Spinal cord (tissue), 10 donors: ENCODE measurements around the gene PRRG3. TPM values are rescaled to one million over a fixed set of nuclear protein-coding genes. Genes with fewer than 3 reads are reported as not detected.

Source experiments
- DNase-seq, 6 donors: peaks; one replicate each; pipeline versions ENCODE4 v3.0.0 to v3.0.0-alpha.2; 2013 to 2015; ENCODE audit warnings: low spot score in 6 of 6, low read depth in 4 of 6
- H3K27ac ChIP-seq: one replicate; pipeline ENCODE4 v1.5.1; 2013; ENCODE audit warnings: low read depth, low read length, control low read depth
- H3K27me3 ChIP-seq: one replicate; pipeline ENCODE4 v1.6.1; 2013; ENCODE audit warnings: low read length; ENCODE audit not compliant: control insufficient read depth, insufficient read depth
- H3K36me3 ChIP-seq: one replicate; pipeline ENCODE4 v1.6.1; 2013; ENCODE audit warnings: low read length; ENCODE audit not compliant: control insufficient read depth, insufficient read depth
- H3K4me1 ChIP-seq: one replicate; pipeline ENCODE4 v1.6.1; 2013; ENCODE audit warnings: low read length; ENCODE audit not compliant: control insufficient read depth, insufficient read depth
- H3K4me3 ChIP-seq: one replicate; pipeline ENCODE4 v1.5.1; 2013; ENCODE audit warnings: low read depth, low read length, control low read depth
- H3K9me3 ChIP-seq: one replicate; pipeline ENCODE4 v1.6.1; 2013; ENCODE audit warnings: low read length; ENCODE audit not compliant: control insufficient read depth, insufficient read depth
- WGBS: methylation state at CpG from one replicate; pipeline ENCODE4 v1.1.5; 2013; ENCODE audit warnings: missing lambda C conversion rate; ENCODE audit not compliant: insufficient coverage; 5-methylcytosine and 5-hydroxymethylcytosine counted together
- polyA plus RNA-seq, 2 donors: library from polyadenylated mRNA; unstranded; fragments of 120-200 nt; gene quantifications; one replicate each; pipeline ENCODE4 v1.2.1, GENCODE V29; 2013; ENCODE audit not compliant: insufficient read length in 2 of 2
- total RNA-seq, 2 donors: library from RNA; depleted of rRNA in 1 of 2; stranded (reverse); fragments of 120-200 nt in 1 of 2; fragments of >200 nt in 1 of 2; gene quantifications; one replicate each; pipeline versions ENCODE4 v1.2.3 to v1.2.4, GENCODE V29; 2013 to 2014
- donor health status: healthy.

The PRRG3 gene
- total and polyA plus RNA-seq, 4 donors, result 4.4 to 16.0 (median 9.0) TPM

DNA sequence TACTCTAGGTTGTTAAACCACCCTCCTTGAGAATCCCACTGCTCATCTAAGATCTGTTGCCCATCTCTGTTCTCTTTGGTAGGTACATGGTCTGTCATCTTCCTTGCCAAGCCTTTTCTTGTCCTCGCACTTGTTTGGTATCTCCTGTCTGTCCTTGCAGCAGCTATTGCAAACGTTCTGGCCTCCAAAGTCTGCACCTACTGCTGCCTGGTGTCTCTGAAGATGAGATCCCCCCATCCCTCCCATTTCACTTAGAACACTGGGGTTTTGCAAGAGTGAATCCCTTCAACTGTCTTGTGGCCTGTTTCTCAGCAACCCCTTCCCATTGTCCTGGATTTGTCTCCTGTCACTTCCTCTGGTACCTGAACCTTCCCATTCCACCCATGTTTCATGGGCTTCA is 40.0 kb downstream of the PRRG3 start:
- no peaks in the 10 kb centered on the region for H3K4me1 ChIP-seq
- H3K27ac ChIP-seq, result no peak overlapping the region
- H3K9me3 ChIP-seq, result no peaks in the 10 kb centered on the region
- no peaks in the 10 kb centered on the region for H3K36me3 ChIP-seq
- no peaks in the 10 kb centered on the region for H3K27me3 ChIP-seq
- 52% methylated on average over 2 of the region's 2 CpGs for WGBS
- H3K4me3 ChIP-seq, result no peak overlapping the region
- no peak for DNase-seq

DNA sequence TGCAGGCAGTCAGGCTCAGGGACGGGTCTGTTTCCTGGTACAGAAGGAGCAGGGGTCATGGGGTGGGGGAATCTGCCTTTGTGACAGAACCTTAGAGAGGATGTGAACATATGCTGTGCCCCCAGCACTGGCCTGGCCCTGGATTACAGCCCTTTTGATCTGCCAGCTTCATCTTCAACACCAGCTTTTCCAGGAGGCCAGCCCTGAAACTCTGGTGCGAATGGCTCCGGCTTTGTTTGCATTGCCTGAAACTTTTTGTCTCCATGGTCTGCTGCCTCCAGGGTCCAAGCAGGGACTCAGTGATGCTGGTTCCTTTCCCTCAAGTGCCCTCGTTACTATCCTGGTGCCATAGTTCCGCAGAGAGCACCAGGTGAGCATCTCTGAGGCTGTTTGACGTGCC is 41.4 kb downstream of the PRRG3 start:
- no peak for DNase-seq
- Histone ChIP-seq H3K36me3 (no peaks in the 10 kb centered on the region), H3K9me3 (no peaks in the 10 kb centered on the region), H3K4me1 (no peaks in the 10 kb centered on the region), H3K27ac (no peak overlapping the region), H3K4me3 (no peak overlapping the region), H3K27me3 (no peaks in the 10 kb centered on the region)
- WGBS, result 60% methylated on average over 6 of the region's 6 CpGs

DNA sequence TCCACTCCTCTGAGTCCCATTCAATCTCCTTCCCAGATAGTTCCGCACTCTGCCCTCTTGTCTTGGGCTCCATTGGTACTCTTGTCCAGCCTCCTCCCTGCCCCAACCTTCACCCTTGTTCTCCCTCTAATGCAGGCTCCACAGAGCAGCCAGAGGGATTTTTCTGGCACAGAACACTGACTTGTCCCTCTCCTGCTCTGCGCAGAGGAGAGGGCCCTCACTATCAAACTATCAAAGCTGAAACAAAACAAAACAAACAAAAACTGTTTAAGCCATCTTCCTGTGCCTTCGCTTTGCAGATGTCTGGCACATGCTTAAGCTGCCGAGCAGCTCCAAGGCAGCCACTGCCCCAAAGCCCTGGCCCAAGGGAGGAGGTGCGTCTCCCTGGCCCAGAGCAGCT is 42.2 kb downstream of the PRRG3 start:
- 61% methylated on average over 4 of the region's 5 CpGs for WGBS
- no peak for DNase-seq

DNA sequence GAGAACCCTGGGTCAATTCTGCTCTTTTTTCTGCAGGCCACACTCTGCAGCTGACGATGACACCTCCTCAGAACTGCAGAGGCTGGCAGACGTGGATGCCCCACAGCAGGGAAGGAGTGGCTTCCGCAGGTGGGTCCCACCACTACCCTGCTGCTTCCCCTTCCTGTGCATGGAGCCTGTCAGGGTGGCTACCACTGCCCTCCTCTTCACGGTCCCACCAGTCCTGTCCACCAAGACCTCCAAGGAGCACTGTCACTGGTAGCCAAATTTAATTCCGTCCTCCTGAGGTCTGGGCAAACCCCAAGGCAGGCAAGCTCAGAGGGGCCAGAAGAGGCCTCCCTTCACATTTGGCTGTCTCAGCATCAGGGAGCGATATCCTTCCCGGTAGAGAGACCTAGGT is 43.5 kb downstream of the PRRG3 start:
- Histone ChIP-seq H3K27me3 (no peaks in the 10 kb centered on the region), H3K9me3 (peaks cover 1% of the 10 kb centered on the region), H3K36me3 (no peaks in the 10 kb centered on the region), H3K4me3 (no peak overlapping the region), H3K27ac (no peak overlapping the region), H3K4me1 (no peaks in the 10 kb centered on the region)
- 81% methylated on average over 7 of the region's 7 CpGs for WGBS
- no peak for DNase-seq

More for the DNA sequence above, 42.2 kb downstream of the PRRG3 start:
- Histone ChIP-seq H3K36me3 (no peaks in the 10 kb centered on the region), H3K27me3 (no peaks in the 10 kb centered on the region), H3K4me1 (no peaks in the 10 kb centered on the region), H3K4me3 (no peak overlapping the region), H3K9me3 (peaks cover 1% of the 10 kb centered on the region), H3K27ac (no peak overlapping the region)

DNA sequence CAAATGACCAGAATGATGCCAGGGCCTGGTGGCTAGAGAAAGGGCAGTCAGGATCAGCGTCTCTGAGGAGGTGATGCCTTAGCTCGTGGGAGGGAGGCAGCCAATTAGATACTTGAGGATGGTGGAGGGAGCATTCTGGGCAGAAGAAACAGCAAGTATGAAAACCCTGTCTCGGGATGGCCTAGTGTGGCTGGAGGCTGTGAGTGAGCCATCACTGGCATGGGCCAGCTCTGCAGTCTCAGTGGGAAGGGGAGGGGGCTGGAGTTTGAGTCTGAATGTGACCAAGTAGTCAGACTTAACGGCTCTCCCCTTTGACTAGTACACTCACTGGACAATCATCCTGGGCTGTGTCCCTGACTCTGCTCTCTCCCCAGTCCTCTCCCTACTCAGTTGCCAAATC is 46.3 kb downstream of the PRRG3 start:
- H3K27me3 ChIP-seq, result no peaks in the 10 kb centered on the region
- DNase-seq, result no peak
- H3K4me3 ChIP-seq, result no peak overlapping the region
- WGBS, result 59% methylated on average over 3 of the region's 4 CpGs
- H3K27ac ChIP-seq, result no peak overlapping the region
- peaks cover 1% of the 10 kb centered on the region for H3K9me3 ChIP-seq
- H3K4me1 ChIP-seq, result no peaks in the 10 kb centered on the region
- H3K36me3 ChIP-seq, result no peaks in the 10 kb centered on the region

DNA sequence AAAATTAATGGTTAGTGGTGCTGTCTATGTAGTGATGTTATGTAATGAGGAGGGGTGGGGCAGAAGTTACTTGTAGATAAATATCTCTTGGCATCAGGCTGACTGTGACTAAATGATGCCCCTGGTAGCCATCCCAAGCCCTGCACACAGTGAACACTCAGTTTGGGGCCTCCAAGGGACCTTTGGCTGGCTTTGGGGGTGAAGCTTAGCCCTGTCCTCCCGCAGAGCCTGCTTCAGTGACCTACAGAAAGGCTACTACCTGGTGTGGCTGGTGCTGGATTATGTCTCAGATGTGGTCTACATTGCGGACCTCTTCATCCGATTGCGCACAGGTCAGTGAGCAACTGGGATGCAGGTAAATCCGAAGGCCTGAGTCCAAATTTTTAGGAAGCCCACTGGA is 47.1 kb downstream of the PRRG3 start:
- WGBS, result 90% methylated on average over 4 of the region's 5 CpGs
- Histone ChIP-seq H3K36me3 (no peaks in the 10 kb centered on the region), H3K4me1 (no peaks in the 10 kb centered on the region), H3K9me3 (peaks cover 1% of the 10 kb centered on the region), H3K27me3 (no peaks in the 10 kb centered on the region), H3K27ac (no peak overlapping the region), H3K4me3 (no peak overlapping the region)
- no peak for DNase-seq

DNA sequence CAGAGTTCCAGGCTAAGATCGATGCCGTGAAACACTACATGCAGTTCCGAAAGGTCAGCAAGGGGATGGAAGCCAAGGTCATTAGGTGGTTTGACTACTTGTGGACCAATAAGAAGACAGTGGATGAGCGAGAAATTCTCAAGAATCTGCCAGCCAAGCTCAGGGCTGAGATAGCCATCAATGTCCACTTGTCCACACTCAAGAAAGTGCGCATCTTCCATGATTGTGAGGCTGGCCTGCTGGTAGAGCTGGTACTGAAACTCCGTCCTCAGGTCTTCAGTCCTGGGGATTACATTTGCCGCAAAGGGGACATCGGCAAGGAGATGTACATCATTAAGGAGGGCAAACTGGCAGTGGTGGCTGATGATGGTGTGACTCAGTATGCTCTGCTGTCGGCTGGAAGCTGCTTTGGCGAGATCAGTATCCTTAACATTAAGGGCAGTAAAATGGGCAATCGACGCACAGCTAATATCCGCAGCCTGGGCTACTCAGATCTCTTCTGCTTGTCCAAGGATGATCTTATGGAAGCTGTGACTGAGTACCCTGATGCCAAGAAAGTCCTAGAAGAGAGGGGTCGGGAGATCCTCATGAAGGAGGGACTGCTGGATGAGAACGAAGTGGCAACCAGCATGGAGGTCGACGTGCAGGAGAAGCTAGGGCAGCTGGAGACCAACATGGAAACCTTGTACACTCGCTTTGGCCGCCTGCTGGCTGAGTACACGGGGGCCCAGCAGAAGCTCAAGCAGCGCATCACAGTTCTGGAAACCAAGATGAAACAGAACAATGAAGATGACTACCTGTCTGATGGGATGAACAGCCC is 48.6 kb downstream of the PRRG3 start:
- Histone ChIP-seq H3K9me3 (peaks cover 1% of the 10 kb centered on the region), H3K4me1 (no peaks in the 10 kb centered on the region), H3K36me3 (no peaks in the 10 kb centered on the region), H3K27ac (no peak overlapping the region), H3K4me3 (no peak overlapping the region), H3K27me3 (no peaks in the 10 kb centered on the region)
- WGBS, result 86% methylated on average over 21 of the region's 21 CpGs
- DNase-seq, result no peak

DNA sequence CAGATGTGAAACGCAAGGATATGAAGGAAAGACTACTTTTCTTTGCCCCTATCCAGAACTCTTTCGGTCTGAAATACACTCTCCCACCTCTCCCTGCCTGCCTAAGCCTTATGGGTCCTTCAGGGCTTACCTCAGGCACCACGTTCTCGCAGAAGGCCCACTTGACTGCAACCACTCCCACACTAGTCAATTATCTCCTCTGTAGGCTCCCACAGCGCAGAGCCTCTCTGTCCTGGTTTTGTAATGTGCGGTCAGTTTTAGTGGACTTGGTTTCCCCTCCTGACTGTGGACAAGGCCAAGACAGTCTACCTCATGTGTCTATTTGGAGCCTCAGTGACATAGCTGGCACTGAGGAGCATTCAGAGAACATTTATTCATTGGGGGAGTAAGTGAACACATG is 50.4 kb downstream of the PRRG3 start:
- no peak overlapping the region for H3K27ac ChIP-seq
- DNase-seq, result no peak
- peaks cover 9% of the 10 kb centered on the region for H3K4me1 ChIP-seq
- no peaks in the 10 kb centered on the region for H3K36me3 ChIP-seq
- peaks cover 1% of the 10 kb centered on the region for H3K9me3 ChIP-seq
- H3K4me3 ChIP-seq, result no peak overlapping the region
- WGBS, result 63% methylated on average over 3 of the region's 6 CpGs
- no peaks in the 10 kb centered on the region for H3K27me3 ChIP-seq

DNA sequence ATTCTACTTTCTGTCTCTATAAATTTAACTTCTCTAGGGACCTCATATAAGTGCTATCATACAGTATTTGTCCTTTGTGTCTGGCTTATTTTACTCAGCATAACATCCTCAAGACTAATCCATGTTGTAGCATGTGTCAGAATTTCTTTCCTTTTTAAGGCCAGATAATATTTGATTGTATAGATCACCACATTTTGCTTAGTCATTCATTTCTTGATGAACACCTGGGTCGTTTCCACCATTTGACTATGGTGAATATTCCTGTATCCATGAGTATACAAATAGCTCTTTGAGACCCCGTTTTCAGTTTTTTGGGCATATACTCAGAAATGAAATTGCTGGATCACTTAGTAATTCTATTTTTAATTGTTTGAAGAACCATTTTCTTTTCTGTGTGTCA is 51.2 kb downstream of the PRRG3 start:
- Histone ChIP-seq H3K9me3 (peaks cover 1% of the 10 kb centered on the region), H3K36me3 (no peaks in the 10 kb centered on the region), H3K4me1 (peaks cover 9% of the 10 kb centered on the region), H3K4me3 (no peak overlapping the region), H3K27ac (no peak overlapping the region), H3K27me3 (no peaks in the 10 kb centered on the region)
- no peak for DNase-seq
- WGBS, result no CpG with 5 or more reads among the region's 2 CpGs

DNA sequence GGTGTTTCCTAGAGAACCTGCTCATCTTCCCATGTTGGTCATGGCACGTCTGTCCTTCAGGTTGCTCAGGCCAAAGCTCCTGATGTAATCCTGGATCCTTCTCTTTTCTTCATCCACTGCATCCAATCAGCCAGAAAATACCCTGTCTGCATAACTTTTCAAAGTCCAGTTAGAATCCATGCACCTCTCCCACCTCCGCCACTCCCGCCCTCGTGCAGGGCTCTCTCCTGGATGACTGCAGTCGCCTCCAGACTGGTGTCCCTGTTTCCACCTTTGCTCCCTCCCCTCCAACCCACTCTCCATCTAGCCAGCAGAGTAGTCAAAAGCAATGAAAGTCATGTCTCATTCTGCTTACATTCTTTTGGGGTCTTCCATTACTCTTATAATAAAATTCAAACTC is 55.3 kb downstream of the PRRG3 start:
- Histone ChIP-seq H3K4me1 (peaks cover 24% of the 10 kb centered on the region), H3K27ac (no peak overlapping the region), H3K36me3 (no peaks in the 10 kb centered on the region), H3K27me3 (peaks cover 2% of the 10 kb centered on the region), H3K4me3 (no peak overlapping the region), H3K9me3 (no peaks in the 10 kb centered on the region)
- WGBS, result 91% methylated on average over 5 of the region's 5 CpGs
- no peak for DNase-seq
